Psoas muscle (tissue), 7 donors: ENCODE data around the gene ACTR3C. TPM values are rescaled to one million over a fixed set of nuclear protein-coding genes. Genes with fewer than 3 reads are reported as not detected.

Experiments
- polyA plus RNA-seq, 3 donors: library from polyadenylated mRNA; stranded (reverse); fragments of 200-250 nt; gene quantifications; one replicate each; pipeline ENCODE4 v1.2.3, GENCODE V29; 2013
- total RNA-seq, 4 donors: library from RNA; stranded (reverse); fragmentation: NEBNext Ultra II Directional in 2 of 4; extraction: Animal tissue kit (Norgen Biotek cat#: 25700) in 2 of 4; gene quantifications; one replicate each; pipeline versions ENCODE4 v1.2.1 to v1.2.4, GENCODE V29; 2021 to 2023
- donor health status: healthy with polysubstance abuse.
- donor health status: DM: no; HTN: no; CAD: no; lungs with moderate emphysema.
- donor health status: Bipolar disorder and iron deficiency.
- donor health status: healthy.
- donor health status: DM: no; HTN: no; CAD: no.
- donor health status: DM: no; HTN: no; CAD: no.
- donor health status: DM: yes; HTN: yes; CAD: no.

ACTR3C gene
- total and polyA plus RNA-seq, 7 donors, result 0.71 to 3.7 (median 2.7) TPM

Other genes with a start within 250 kb of the ACTR3C start
- 1 to 10 TPM in 3 of 4 donors, under 1 TPM in 1; 0.88 to 4.4 (median 2.6) TPM for gene LRRC61, start 190 bp downstream of the ACTR3C start, total RNA-seq
- 1 to 10 TPM; 2.0 to 3.8 (median 3.3) TPM for gene LRRC61, start 190 bp downstream of the ACTR3C start, polyA plus RNA-seq
- gene RARRES2, start 18.1 kb upstream of the ACTR3C start, total RNA-seq, result 10 to 100 TPM in 2 of 4 donors, 1 to 10 TPM in 2; 4.1 to 17.9 (median 8.7) TPM
- gene RARRES2, start 18.1 kb upstream of the ACTR3C start, polyA plus RNA-seq, result 1 to 10 TPM; 6.3 to 7.7 (median 7.3) TPM
- 100 to 1,000 TPM; 112 to 212 (median 137) TPM for gene REPIN1, start 45.3 kb upstream of the ACTR3C start, total RNA-seq
- 100 to 1,000 TPM in 1 of 3 donors, 10 to 100 TPM in 2; 80.2 to 133 (median 83.2) TPM for gene REPIN1, start 45.3 kb upstream of the ACTR3C start, polyA plus RNA-seq
- gene ZNF775, start 55.8 kb upstream of the ACTR3C start, total RNA-seq, result 1 to 10 TPM; 1.6 to 3.2 (median 2.8) TPM
- gene ZNF775, start 55.8 kb upstream of the ACTR3C start, polyA plus RNA-seq, result 1 to 10 TPM; 2.6 to 3.8 (median 3.7) TPM
- gene GIMAP8, start 127.1 kb upstream of the ACTR3C start, total RNA-seq, result 10 to 100 TPM in 1 of 4 donors, 1 to 10 TPM in 3; 6.1 to 11.9 (median 7.0) TPM
- 1 to 10 TPM; 4.4 to 7.8 (median 4.7) TPM for gene GIMAP8, start 127.1 kb upstream of the ACTR3C start, polyA plus RNA-seq
- gene GIMAP7, start 191.3 kb upstream of the ACTR3C start, total RNA-seq, result 10 to 100 TPM; 10.7 to 17.7 (median 11.4) TPM
- 10 to 100 TPM; 15.0 to 23.7 (median 21.1) TPM for gene GIMAP7, start 191.3 kb upstream of the ACTR3C start, polyA plus RNA-seq
- gene GIMAP4, start 243.8 kb upstream of the ACTR3C start, total RNA-seq, result 10 to 100 TPM; 14.2 to 36.4 (median 15.1) TPM
- gene GIMAP4, start 243.8 kb upstream of the ACTR3C start, polyA plus RNA-seq, result 10 to 100 TPM; 13.6 to 21.7 (median 15.0) TPM